Stimulated activated CD8-positive, alpha-beta memory T cell treated with anti-CD3 and anti-CD28 coated beads, Interleukin-12 subunit alpha, Interleukin-12 subunit beta, amount 100 ng/mL, for 24 hours (primary cell): ENCODE data around the gene PDE9A.

ENCODE experiments used
- DNase-seq: peaks from one replicate; pipeline ENCODE4 v3.0.0-alpha.2; 2020; ENCODE audit errors: extremely low read depth

Gene PDE9A

GRCh38 chr21:42642219-42642745 is 11.1 kb upstream of the PDE9A start:
- no peak for DNase-seq

- no peak for DNase-seq
Observed at GRCh38 chr21:42644223-42645208, 8.9 kb upstream of the PDE9A start.

DNA sequence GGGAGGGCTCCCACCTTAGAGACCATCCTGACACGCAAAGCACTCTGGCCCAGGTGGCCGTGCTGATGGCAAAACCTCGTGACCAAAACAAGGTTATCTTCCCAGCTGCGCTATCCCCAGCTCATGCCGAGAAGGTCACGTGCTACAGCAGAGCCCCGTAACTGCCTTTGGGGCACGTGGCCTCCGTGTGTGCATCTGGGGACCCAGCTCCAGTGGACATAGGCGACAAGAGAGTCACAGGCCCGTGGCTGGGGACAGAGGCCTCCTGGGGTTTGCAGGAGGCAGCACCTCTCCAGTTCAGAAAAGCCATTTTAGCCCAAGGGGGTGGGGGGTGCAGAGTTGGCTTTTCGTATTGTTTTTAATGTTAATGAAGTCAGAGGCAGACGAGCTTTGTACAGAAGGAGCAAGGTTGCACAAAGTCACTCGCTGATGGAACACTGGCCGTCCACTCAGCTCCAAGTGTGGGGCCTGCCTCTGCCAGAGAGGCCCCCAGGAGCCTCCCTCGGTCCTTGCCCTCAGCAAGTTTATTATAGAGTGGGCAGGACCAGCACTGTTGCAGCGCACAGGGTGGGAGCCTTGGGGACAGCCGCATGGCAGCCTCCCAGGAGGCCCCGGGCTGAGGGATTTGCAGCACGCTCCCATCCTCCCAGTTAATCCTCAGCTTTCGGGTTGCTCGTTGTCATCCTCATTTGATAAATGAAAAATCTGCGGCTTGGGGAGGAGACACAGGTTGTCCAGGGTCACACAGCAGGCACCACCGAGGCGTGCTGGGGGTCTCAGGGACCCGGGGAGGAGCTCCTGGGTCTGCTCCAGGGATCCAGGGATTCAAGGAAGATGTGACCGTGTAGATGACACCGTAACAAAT is 8.0 kb upstream of the PDE9A start:
- DNase-seq, result no peak

- DNase-seq, result no peak
Observed at GRCh38 chr21:42646076-42646825, 7.2 kb upstream of the PDE9A start.

GRCh38 chr21:42646836-42647235 is 6.6 kb upstream of the PDE9A start:
- no peak for DNase-seq

GRCh38 chr21:42648606-42649005 is 4.8 kb upstream of the PDE9A start:
- no peak for DNase-seq

DNA sequence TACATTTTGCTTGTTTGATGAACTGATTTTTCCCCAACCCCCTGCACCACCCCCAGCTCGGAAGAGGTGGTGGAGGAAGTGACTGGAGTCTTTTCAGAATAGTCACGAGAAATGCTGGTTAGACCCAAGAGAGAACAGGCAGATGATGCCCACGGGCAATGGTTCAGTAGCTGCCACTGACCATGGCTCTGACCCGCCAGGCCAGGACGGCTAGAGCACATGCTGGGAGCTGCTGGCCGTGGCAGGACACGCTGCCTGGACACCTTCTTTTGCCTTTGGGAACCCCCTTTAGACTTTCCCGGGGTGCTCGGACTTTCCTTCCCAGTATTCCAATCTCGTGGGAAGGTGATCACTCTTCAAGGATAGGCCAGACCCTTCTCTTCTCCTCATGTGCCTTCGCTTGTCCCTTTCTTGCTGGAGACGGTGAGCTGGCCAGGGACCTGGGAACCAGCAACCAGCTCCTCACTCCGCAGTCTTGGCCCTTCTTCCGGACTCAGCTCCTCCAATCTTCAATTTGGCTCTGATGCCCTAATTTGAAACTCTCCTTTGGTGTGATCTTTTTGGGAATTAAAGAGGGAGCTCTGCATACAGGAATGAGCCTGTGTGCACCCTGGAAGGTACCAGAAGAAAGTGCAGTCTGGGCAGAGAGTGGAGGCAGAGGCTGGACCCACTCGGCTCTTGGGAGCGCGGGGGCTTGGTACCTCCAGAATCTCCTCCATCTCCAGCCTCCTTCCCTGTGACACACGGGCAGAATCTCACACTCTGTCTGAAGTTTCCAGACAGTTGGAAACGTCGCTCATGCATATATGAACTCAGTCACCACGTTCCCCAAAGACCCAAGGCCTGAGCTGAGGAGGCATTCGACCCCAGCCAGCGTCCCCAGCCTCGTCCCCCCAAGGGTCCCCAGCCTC is 4.0 kb upstream of the PDE9A start:
- DNase-seq, result no peak

- DNase-seq, result no peak
Observed at GRCh38 chr21:42650033-42650370, 3.4 kb upstream of the PDE9A start.

DNA sequence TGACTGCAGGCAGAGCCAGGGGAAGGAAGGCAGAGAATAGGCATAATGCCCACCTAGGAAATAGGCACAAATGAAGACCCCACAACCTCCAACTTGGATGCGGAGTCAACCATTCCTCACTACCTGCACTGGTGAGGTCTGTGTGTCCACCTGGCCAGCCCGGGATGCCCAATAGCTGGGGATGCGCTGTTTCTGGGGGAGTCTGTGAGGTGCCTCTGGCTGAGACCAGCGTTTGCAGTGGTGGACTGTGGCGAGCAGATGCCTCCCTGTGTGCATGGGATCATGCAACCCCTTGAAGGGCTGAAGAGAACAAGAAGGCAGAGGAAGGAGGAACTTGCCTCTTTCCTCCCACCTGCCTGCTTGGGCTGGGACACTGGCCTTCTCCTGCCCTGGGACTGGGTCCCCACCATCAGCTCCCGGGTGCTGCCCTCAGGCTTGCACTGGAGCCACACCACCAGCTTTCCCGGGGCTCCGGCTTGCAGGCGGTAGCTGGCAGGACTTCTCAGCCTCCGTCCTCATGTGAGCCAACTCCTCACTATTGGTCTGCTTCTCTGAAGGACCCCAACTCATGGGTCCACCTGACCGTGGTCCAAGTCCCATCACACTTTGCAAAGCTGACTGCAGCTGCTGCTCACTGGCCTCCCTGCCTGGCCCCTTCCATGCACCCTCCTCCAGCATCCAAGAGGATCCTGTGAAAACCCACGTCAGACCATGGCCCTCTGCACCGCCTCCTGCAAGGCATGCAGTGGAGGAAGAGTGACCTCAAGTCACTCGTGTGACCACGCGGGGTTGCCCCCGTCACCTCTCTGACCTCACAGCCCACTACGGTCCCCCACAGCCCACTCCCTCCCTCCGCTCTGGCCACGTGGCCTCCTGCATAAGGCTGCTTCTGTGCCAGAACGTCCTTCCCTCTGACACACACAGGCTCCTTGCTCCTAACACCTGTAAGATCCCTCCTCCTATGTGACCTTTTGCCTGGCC is 2.7 kb upstream of the PDE9A start:
- DNase-seq, result no peak

DNA sequence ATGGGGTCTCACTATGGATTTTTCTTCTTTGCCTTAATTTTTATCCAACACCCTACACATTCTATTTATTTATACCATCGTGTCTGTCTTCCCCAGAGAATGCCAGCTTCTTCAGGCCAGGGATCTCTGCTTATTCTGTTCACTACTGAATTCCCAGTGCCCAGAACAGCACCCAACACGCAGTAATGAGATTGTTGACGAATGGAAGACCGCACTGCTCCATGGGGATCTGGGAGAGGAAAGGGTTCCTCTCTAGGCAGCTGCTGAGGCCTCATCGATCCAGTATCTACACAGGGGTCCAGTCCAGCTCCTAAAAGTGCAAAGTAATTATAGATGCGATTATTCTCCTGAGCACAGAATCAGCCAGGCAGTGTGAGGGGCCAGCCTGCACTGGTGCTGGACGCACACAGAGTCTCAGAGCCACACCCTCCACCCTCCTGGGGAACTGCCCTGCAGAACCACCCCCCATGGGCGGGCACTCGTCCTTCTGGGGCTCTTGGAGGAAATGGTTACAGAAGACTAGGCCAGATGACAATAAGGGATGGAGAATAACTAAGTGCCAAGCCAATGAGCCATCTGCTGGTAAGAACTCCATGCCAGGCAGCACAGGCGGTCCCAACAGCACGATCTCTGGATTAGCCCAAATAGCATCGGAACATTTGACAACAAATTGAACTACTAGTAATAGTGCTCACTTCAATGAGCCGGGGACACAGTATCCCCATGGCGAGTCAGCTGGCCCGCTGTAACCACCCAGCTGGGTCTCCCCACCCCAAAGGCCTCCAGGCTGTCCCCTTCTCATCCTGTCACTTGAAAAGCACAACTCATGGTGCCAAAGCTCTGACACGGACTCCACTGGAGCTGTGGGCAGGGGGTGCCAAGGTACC is 1.7 kb upstream of the PDE9A start:
- no peak for DNase-seq

DNA sequence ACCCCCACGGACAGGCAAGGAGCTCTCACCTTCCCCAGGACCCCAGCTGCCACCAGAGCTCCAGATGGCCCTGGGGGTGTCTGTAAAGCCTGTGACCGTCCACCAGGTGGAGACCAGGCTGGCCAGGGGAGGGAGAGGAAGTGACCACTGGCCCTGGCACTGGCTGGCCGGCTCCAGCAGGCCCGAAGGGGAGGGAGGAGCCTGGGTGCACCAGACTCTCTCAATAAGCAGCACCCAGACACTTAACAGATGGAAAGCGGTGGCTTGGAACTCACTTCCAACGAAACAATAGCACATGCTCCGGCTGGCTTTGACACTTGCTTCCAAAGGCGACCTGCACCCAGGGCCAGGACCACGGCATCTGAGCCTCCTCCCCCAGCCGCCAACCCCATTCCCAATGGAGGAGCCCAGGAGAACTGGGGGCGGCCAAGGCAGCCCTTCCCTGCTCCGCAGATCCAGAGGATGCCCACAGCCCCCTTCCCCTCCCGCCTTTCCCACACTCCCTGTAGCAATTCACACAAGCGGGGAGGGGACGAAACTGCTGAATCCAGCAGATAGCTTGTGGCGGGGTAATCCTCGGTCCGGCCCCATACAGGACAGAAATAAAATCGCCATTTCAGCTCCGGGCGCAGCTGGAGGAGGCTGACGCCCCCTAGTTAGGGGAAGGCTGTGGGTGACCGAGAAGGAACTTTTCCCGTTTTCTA is 742 bp upstream of the PDE9A start:
- DNase-seq, result no peak

- no peak for DNase-seq
Observed at GRCh38 chr21:42654179-42654912, 925 bp downstream of the PDE9A start.

DNA sequence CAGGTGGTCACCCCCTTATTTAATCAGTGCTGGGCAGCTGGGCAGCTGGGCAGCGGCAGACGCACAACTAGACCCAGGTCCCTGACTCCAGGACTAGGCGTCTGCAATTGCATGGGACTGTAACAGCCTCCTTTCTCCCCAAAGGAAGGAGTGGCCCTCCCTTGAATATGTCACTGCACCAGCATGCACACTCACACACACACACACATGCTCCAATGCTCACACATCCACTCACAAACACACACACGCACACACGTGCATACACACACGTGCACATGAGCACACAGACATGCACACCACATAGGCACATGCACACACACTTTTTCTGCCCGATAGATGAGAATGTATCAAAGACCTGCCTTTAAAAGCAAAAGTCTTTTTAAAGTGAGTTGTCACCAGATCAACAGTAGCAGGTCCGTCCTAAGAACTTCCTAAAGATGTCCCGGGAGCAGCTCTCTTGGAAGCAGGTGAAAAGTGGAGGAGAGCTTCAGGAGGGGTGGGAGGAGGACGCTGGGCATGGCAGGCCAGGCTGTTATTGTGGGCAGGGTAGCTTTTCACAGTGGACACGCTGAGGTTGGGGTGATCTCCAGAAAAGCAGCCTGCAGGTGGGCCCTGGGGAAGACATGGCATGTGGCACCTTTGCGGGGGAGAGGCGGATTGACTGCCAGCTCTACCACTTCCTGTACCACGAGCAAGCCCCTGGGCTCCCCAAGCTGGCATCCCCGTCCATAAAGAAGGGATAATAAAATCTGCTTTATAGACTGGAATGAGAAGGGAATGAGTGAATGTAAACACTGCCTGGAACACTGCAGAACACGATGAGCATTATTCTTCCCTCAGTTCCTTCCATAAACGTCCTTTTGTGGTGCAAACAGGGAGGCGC is 1.7 kb downstream of the PDE9A start:
- no peak for DNase-seq

DNA sequence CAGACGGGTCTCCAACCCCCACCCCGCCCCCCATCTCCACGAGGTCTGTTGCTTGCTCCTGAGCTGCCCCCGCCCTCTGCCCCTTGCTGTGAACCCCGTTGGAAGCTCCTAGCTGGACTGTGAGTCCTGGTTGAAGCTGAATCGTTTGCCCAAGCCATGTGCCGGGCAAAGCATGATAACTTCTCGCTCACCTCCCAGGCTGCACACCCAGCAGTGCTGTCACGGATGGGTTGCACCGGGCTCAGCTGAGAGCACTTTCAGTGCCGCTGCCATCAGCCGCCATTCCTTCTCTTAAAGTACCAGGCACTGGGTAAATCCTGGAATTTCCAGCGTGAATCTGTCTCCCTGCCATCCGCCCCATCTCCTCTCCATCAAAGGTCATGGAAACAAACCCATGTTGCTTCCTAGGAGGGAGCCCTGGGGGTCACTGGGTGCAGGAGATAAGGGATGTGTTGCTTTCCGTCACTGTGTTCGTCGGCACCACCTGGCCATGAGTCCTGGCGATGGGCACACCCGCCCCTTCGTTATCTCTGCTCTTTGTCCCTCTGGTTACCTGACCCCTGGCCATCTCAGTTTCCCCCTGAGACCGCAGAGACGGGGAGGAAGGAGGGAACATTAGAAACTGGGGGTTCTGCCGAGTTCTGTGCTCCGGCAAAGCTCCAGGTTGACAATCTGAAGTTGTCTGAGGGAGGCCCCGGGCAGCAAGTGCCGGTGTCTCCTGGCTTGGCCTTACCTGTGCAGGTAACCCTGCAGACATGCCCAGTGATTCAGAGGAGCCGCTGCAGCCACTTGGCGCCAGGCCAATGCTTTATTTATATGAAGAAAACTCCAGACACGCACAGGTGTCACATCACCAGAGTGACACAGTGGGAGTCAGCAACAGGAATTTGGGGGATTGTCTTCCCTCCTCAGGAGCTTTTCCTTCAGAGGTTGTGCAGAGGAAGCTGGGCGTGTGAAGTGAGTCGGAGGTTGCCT is 2.7 kb downstream of the PDE9A start:
- DNase-seq, result no peak

- DNase-seq, result no peak
Observed at GRCh38 chr21:42656872-42657271, 3.5 kb downstream of the PDE9A start.
